ENCODE data around the gene PSMB7. TPM values are rescaled to one million over a fixed set of nuclear protein-coding genes. Genes with fewer than 3 reads are reported as not detected.

The PSMB7 gene
- total and polyA plus RNA-seq, 2 of the 8 experiments (the other 6 are each of a cell fraction or from before 2014, with no cell fraction given), result 222 to 357 TPM

DNA sequence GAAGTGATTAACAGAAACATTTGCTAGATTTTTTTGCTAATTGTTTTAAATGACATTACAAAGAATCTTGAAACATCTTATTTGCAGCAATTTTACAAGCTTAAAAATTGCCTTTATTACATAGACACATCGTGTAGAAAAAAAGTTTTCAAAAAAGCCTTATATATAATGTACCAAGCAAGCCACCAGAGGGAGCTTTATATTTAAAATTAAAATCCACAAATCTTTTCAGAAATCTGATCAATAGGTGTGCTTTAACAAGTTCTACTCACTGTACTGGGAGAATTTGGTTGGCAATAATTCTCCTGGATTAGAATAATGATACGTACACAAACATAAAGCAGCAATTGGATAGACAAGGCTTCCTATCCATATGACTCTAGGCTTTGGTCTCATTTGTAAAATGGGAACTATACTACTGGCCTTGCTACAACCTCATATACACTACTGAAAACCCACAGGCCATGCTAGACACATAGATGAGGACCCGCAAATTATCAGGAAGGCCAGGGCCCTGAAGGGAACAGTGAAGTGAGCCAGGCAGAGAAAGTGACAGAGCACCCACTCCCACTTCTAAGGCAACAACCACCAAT is 4.8 kb downstream of the PSMB7 start:
- no peak for DNase-seq (ENCODE audit: low read depth in 1 of 2, low spot score in 2 of 2)
- POLR2A ChIA-PET (ENCODE audit: partially characterized antibody), result interaction anchor here (0.9 kb wide), 1 partner anchor 10 kb away, joined by 4 read pairs; no protein-coding TSS in a partner anchor
- 91% methylated on average over 3 of the region's 3 CpGs; no CpG with 5 or more reads in 1 of the 2 experiments for WGBS, 2 experiments (ENCODE audit: extremely low coverage in 1 of 2, insufficient coverage in 1 of 2, insufficient read length in 1 of 2, insufficient replicate concordance in 2 of 2, low coverage in 1 of 2, low lambda C conversion rate in 2 of 2, missing lambda C conversion rate in 1 of 2)

More for the DNA sequence above, 4.8 kb downstream of the PSMB7 start:
- no peak overlapping the region for H4K8ac ChIP-seq (ENCODE audit: extremely low read depth, insufficient read depth, low read length)
- no peak overlapping the region for H3K9ac ChIP-seq (replicated peaks in 1 of 4; ENCODE audit: extremely low read depth in 1 of 4, low read depth in 3 of 4, low read length in 3 of 4)
- no peaks in the 10 kb centered on the region for H3K27me3 ChIP-seq (replicated peaks in 1 of 4; ENCODE audit: control insufficient read depth in 3 of 4, extremely low read depth in 1 of 4, insufficient read depth in 3 of 4, low read length in 3 of 4)
- no peak overlapping the region for H2BK120ac ChIP-seq (replicated peaks; ENCODE audit: low read depth, low read length)
- H3K36me3 ChIP-seq (ENCODE audit: control insufficient read depth in 2 of 4, insufficient read depth in 4 of 4, low read length in 3 of 4), result peaks cover 16 to 69% (median 37%) of the 10 kb centered on the region in 4 experiments
- no peak overlapping the region for H3K56ac ChIP-seq (replicated peaks; ENCODE audit: insufficient read length, low read depth, low read length)
- peaks cover 2% of the 10 kb centered on the region; the same call in 1 of the 2 replicates for H3K23me2 ChIP-seq (ENCODE audit: low read depth, low read length)
- no peaks in the 10 kb centered on the region; the same call in 1 of the 2 replicates for H3K79me1 ChIP-seq (ENCODE audit: low read depth, low read length)
- H2AK5ac ChIP-seq (ENCODE audit: low read depth, low read length), result no peak overlapping the region
- no peaks in the 10 kb centered on the region for H3K9me3 ChIP-seq (ENCODE audit: insufficient read depth in 2 of 2, low read depth in 1 of 2, low read length in 1 of 2)
- H2BK12ac ChIP-seq (ENCODE audit: low read depth, low read length), result no peak overlapping the region
- H4K91ac ChIP-seq (replicated peaks; ENCODE audit: insufficient read length, low read length), result no peak overlapping the region
- H3K4me3 ChIP-seq (ENCODE audit: extremely low read depth in 1 of 4, insufficient read depth in 2 of 4, low read depth in 3 of 4, low read length in 4 of 4), result no peak overlapping the region
- FAIRE-seq, result no peak
- H2BK20ac ChIP-seq (ENCODE audit: low read length), result no peak overlapping the region
- no peak overlapping the region for H3K4ac ChIP-seq (replicated peaks; ENCODE audit: insufficient read length, low read depth, low read length)
- H3K23ac ChIP-seq (ENCODE audit: insufficient read length), result no peak overlapping the region
- H3K18ac ChIP-seq (ENCODE audit: extremely low read depth, low read length), result no peak overlapping the region
- H3K27ac ChIP-seq (ENCODE audit: low read depth, low read length), result no peak overlapping the region
- no peak overlapping the region for H2AFZ ChIP-seq (ENCODE audit: low read length)
- no peak for TF ChIP-seq KDM4A (IDR thresholded peaks at IDR 0.05; ENCODE audit: low read depth, low read length, severe bottlenecking)
- TF ChIP-seq PHF8 (conservative IDR thresholded peaks at IDR 0.05; ENCODE audit: low read depth, low read length), result no peak
- no peak for TF ChIP-seq CHD2 (IDR thresholded peaks at IDR 0.05; ENCODE audit: low read length)
- no peak for TF ChIP-seq SIN3A (conservative IDR thresholded peaks at IDR 0.05 in 1 of 2, IDR thresholded peaks at IDR 0.05 in 1 of 2; ENCODE audit: low read depth in 1 of 2, low read length in 2 of 2)
- TF ChIP-seq SUZ12 (IDR thresholded peaks at IDR 0.05; ENCODE audit: low read length), result no peak
- TF ChIP-seq YY1 (IDR thresholded peaks at IDR 0.05; ENCODE audit: low read depth, low read length), result no peak
- TF ChIP-seq FOSL1 (IDR thresholded peaks at IDR 0.05; ENCODE audit: insufficient read depth, low read depth, low read length), result no peak
- no peak for TF ChIP-seq JUND (IDR thresholded peaks at IDR 0.05; ENCODE audit: low read length)
- no peak for TF ChIP-seq EZH2 (IDR thresholded peaks at IDR 0.05; ENCODE audit: low read depth, low read length, severe bottlenecking)
- no peak for TF ChIP-seq POU5F1 (IDR thresholded peaks at IDR 0.05; ENCODE audit: low read depth, low read length)
- TF ChIP-seq MAFK (IDR thresholded peaks at IDR 0.05; ENCODE audit: low read depth, low read length), result no peak
- no peak for TF ChIP-seq TAF1 (IDR thresholded peaks at IDR 0.05; ENCODE audit: low read depth, low read length)
- no peak for TF ChIP-seq BRCA1 (IDR thresholded peaks at IDR 0.05; ENCODE audit: low read depth, low read length)
- no peak for TF ChIP-seq CEBPB (IDR thresholded peaks at IDR 0.05; ENCODE audit: low read depth, low read length)
- peaks cover 0 to 1% of the 10 kb centered on the region in 2 experiments for H4K20me1 ChIP-seq (replicated peaks in 1 of 2; ENCODE audit: control insufficient read depth in 1 of 2, insufficient read depth in 2 of 2, low read length in 2 of 2)
- CTCF ChIA-PET (ENCODE audit: partially characterized antibody), result interaction anchor here (0.6 to 19.9 kb wide), 14 partner anchors 9 to 1464 kb away, joined by 3 to 330 read pairs (median 3); no protein-coding TSS in a partner anchor
- no peak overlapping the region for H2BK15ac ChIP-seq (ENCODE audit: low read length)
- no peak overlapping the region for H4K5ac ChIP-seq (ENCODE audit: insufficient read length, low read depth, low read length)
- H2BK5ac ChIP-seq (ENCODE audit: low read depth, low read length), result no peak overlapping the region
- H3K4me1 ChIP-seq (replicated peaks in 1 of 4; ENCODE audit: control insufficient read depth in 3 of 4, insufficient read depth in 4 of 4, low read length in 3 of 4), result peaks cover 0 to 2% (median 0%) of the 10 kb centered on the region in 4 experiments; a peak in 2 of 7 replicates
- H3K14ac ChIP-seq (ENCODE audit: insufficient read length), result no peak overlapping the region
- H3K4me2 ChIP-seq (ENCODE audit: insufficient read depth in 1 of 2, low read depth in 2 of 2, low read length in 2 of 2), result no peak overlapping the region
- peaks cover 0 to 41% of the 10 kb centered on the region in 2 experiments; a peak in 3 of 4 replicates for H3K79me2 ChIP-seq (ENCODE audit: control insufficient read depth in 1 of 2, insufficient read depth in 2 of 2, low read length in 2 of 2)

Data from H1 (cell line).